Measurements from ENCODE around the gene SRSF1.

SRSF1 gene

GRCh38 chr17:57970710-57971109 is 36.3 kb downstream of the SRSF1 start:
- Histone ChIP-seq H3K4me1 (ENCODE audit: low read depth, poor library complexity, severe bottlenecking) (no peaks in the 10 kb centered on the region), H3K36me3 (ENCODE audit: insufficient read depth) (0 out of 2 replicates have a peak, but pooled peaks cover 5% of the 10 kb centered on the region), H3K4me2 (no peak overlapping the region), H3K9ac (no peak overlapping the region), H3K4me3 (IDR thresholded peaks at IDR 0.05; ENCODE audit: insufficient read depth, low read depth, low read length) (no peak overlapping the region), H2AFZ (ENCODE audit: low read depth) (no peak overlapping the region), H3K27ac (no peak overlapping the region), H4K20me1 (ENCODE audit: insufficient read depth) (no peaks in the 10 kb centered on the region), H3K79me2 (ENCODE audit: insufficient read depth, low read depth) (no peaks in the 10 kb centered on the region), H3K27me3 (ENCODE audit: insufficient read depth, low read depth) (no peaks in the 10 kb centered on the region)
- TF ChIP-seq CTCF (conservative IDR thresholded peaks at IDR 0.05; ENCODE audit: low read depth, low read length) = no peak

- H3K36me3 ChIP-seq (ENCODE audit: insufficient read depth) = 0 out of 2 replicates have a peak, but pooled peaks cover under 1% of the 10 kb centered on the region
These were observed 38.6 kb downstream of the SRSF1 start for GRCh38 chr17:57968456-57968855.

GRCh38 chr17:57966875-57967274 is 40.2 kb downstream of the SRSF1 start:
- no peak overlapping the region for H3K27ac ChIP-seq
- no peaks in the 10 kb centered on the region for H3K4me1 ChIP-seq (ENCODE audit: low read depth, poor library complexity, severe bottlenecking)
- no peak for TF ChIP-seq CTCF (conservative IDR thresholded peaks at IDR 0.05; ENCODE audit: low read depth, low read length)
- no peak overlapping the region for H3K4me2 ChIP-seq
- H4K20me1 ChIP-seq (ENCODE audit: insufficient read depth) = no peaks in the 10 kb centered on the region
- no peaks in the 10 kb centered on the region for H3K79me2 ChIP-seq (ENCODE audit: insufficient read depth, low read depth)
- no peak overlapping the region for H3K9ac ChIP-seq
- no peak overlapping the region for H3K4me3 ChIP-seq (IDR thresholded peaks at IDR 0.05; ENCODE audit: insufficient read depth, low read depth, low read length)
- H3K27me3 ChIP-seq (ENCODE audit: insufficient read depth, low read depth) = no peaks in the 10 kb centered on the region
- H2AFZ ChIP-seq (ENCODE audit: low read depth) = no peak overlapping the region
- no peaks in the 10 kb centered on the region for H3K36me3 ChIP-seq (ENCODE audit: insufficient read depth)

More at GRCh38 chr17:57968456-57968855, 38.6 kb downstream of the SRSF1 start:
- H2AFZ ChIP-seq (ENCODE audit: low read depth) = no peak overlapping the region
- H3K4me1 ChIP-seq (ENCODE audit: low read depth, poor library complexity, severe bottlenecking) = no peaks in the 10 kb centered on the region
- no peaks in the 10 kb centered on the region for H3K79me2 ChIP-seq (ENCODE audit: insufficient read depth, low read depth)
- H4K20me1 ChIP-seq (ENCODE audit: insufficient read depth) = no peaks in the 10 kb centered on the region
- H3K27ac ChIP-seq = no peak overlapping the region
- no peaks in the 10 kb centered on the region for H3K27me3 ChIP-seq (ENCODE audit: insufficient read depth, low read depth)
- no peak overlapping the region for H3K4me2 ChIP-seq
- H3K9ac ChIP-seq = no peak overlapping the region
- TF ChIP-seq CTCF (conservative IDR thresholded peaks at IDR 0.05; ENCODE audit: low read depth, low read length) = no peak
- H3K4me3 ChIP-seq (IDR thresholded peaks at IDR 0.05; ENCODE audit: insufficient read depth, low read depth, low read length) = no peak overlapping the region

GRCh38 chr17:57966246-57966645 is 40.8 kb downstream of the SRSF1 start:
- H3K4me2 ChIP-seq = no peak overlapping the region
- no peak overlapping the region for H3K27ac ChIP-seq
- no peaks in the 10 kb centered on the region for H3K27me3 ChIP-seq (ENCODE audit: insufficient read depth, low read depth)
- no peak overlapping the region for H2AFZ ChIP-seq (ENCODE audit: low read depth)
- H3K9ac ChIP-seq = no peak overlapping the region
- H3K4me1 ChIP-seq (ENCODE audit: low read depth, poor library complexity, severe bottlenecking) = no peaks in the 10 kb centered on the region
- H4K20me1 ChIP-seq (ENCODE audit: insufficient read depth) = no peaks in the 10 kb centered on the region
- TF ChIP-seq CTCF (conservative IDR thresholded peaks at IDR 0.05; ENCODE audit: low read depth, low read length) = no peak
- H3K4me3 ChIP-seq (IDR thresholded peaks at IDR 0.05; ENCODE audit: insufficient read depth, low read depth, low read length) = no peak overlapping the region
- H3K36me3 ChIP-seq (ENCODE audit: insufficient read depth) = no peaks in the 10 kb centered on the region
- H3K79me2 ChIP-seq (ENCODE audit: insufficient read depth, low read depth) = no peaks in the 10 kb centered on the region

Data from KMS-11 (cell line).